Activated naive CD4-positive, alpha-beta T cell treated with anti-CD3 and anti-CD28 coated beads, Interleukin-2, amount 50 U/mL, for 72 hours (primary cell): ENCODE measurements around the gene ATF2. TPM values are rescaled to one million over a fixed set of nuclear protein-coding genes. Genes with fewer than 3 reads are reported as not detected.
A peak's percentile ranks its signal among the peaks of the same experiment; 100 is the strongest.

Source experiments
- ATAC-seq, 2 donors: fragments of 150-1000 bp; cut with Tn5 transposase; 2 replicates each; pipeline ENCODE4 v1.10.0; 2021; ENCODE audit warnings: mild to moderate bottlenecking in 2 of 2, moderate library complexity in 2 of 2
- DNase-seq, 2 donors: peaks; one replicate each; pipeline ENCODE4 v3.0.0; 2021 to 2022; ENCODE audit warnings: low spot score in 2 of 2
- H3K27ac Mint-ChIP-seq, 2 donors: one replicate each; pipeline ENCODE4 v1.8.0; 2022; ENCODE audit warnings: mild to moderate bottlenecking in 2 of 2, mixed read lengths in 2 of 2
- H3K36me3 Mint-ChIP-seq, 2 donors: one replicate each; pipeline ENCODE4 v1.8.0; 2022; ENCODE audit warnings: mixed read lengths in 2 of 2
- H3K9me3 Mint-ChIP-seq, 2 donors: one replicate each; pipeline ENCODE4 v1.8.0; 2022; ENCODE audit warnings: mixed read lengths in 2 of 2
- total RNA-seq, 2 donors: library from RNA; stranded (reverse); gene quantifications; one replicate each; pipeline ENCODE4 v1.2.3, GENCODE V29; 2022

Gene ATF2
- total RNA-seq, 2 donors from 2014 or later, result 61.3 to 77.3 TPM

GRCh38 chr2:175170659-175171304 lies 2.8 kb upstream of the ATF2 start:
- ATAC-seq (no peak), DNase-seq (no peak)
- Mint-ChIP-seq H3K27ac (no peak overlapping the region), H3K9me3 (no peaks in the 10 kb centered on the region), H3K36me3 (peaks cover 14 to 21% of the 10 kb centered on the region in 2 donors)

DNA sequence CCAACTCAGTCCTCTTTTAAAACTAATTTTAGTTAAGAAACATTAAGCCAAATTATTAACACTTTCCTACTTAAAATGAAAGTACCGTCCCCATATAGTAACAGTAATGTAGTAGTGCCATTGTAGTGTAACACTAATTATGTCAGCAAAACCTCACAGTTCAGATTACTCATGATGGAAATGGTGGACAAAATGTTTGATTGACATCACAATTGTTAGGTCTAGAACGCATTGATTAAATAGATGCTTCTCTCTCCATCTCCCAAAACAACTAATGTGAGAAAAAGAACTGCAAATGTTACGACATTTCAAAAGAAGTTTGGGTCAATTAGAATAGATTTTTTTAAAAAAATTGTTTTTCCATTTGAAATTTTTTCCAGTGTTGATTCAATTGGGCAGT lies 1.2 kb upstream of the ATF2 start:
- ATAC-seq (no peak), DNase-seq (no peak)
- H3K36me3 Mint-ChIP-seq, result peaks cover 14% of the 10 kb centered on the region in 2 donors
- H3K27ac Mint-ChIP-seq, result peak overlapping the region; percentile 95 to 100
- no peaks in the 10 kb centered on the region for H3K9me3 Mint-ChIP-seq

- Mint-ChIP-seq H3K9me3 (no peaks in the 10 kb centered on the region), H3K27ac (peak overlapping the region; percentile 95 to 100), H3K36me3 (peaks cover 14% of the 10 kb centered on the region in 2 donors)
- no peak for DNase-seq
- ATAC-seq, result no peak
These were observed 552 bp upstream of the ATF2 start for GRCh38 chr2:175168564-175168945.

DNA sequence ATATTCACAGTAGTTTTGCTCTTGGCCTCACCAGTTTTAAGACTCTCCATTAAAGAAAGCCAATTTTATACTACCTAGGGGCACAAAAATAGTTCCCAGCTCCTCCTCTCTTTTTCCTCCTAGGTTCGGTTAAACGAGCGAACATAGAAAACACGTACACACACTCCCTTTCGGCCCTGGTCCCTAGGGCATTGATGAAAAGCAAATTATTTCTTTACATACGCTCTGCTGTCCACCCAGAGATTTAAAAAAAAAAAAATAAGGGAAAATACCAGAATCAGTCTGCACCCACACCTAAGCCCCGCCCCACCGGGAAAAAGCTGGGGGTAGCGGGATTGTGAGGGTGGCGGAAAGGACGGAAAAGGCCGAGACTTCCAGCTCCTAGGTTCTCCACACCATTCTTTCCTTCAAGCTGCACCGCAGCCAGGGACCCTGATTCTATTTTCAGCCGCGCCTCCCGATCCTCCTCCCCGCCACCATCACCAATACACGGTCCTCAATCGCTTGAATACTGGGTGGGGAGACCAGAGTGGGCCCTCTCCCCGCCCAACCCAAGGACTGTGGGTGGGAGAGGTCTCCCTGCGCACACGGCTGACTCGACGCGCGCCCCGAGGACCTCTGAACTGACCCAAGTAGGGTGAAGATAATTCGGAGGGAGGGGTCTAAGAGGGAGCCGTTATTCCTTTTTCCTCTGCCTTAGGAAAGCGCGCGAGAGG lies 769 bp downstream of the ATF2 start:
- ATAC-seq (peak; percentile 5 to 14), DNase-seq (peak in 1 of 2 donors; percentile 13)
- Mint-ChIP-seq H3K36me3 (peaks cover 14 to 19% of the 10 kb centered on the region in 2 donors), H3K9me3 (no peaks in the 10 kb centered on the region), H3K27ac (peak overlapping the region; percentile 95 to 100)

- Mint-ChIP-seq H3K27ac (peak overlapping the region in 1 of 2 donors; percentile 95), H3K9me3 (no peaks in the 10 kb centered on the region), H3K36me3 (peaks cover 14 to 19% of the 10 kb centered on the region in 2 donors)
- DNase-seq, result no peak
- no peak for ATAC-seq
These were observed 1.7 kb downstream of the ATF2 start for GRCh38 chr2:175166216-175166824.

GRCh38 chr2:175164235-175164634 lies 3.8 kb downstream of the ATF2 start:
- DNase-seq, result no peak
- no peak overlapping the region for H3K27ac Mint-ChIP-seq
- H3K36me3 Mint-ChIP-seq, result peaks cover 14 to 19% of the 10 kb centered on the region in 2 donors
- H3K9me3 Mint-ChIP-seq, result no peaks in the 10 kb centered on the region
- ATAC-seq, result no peak

DNA sequence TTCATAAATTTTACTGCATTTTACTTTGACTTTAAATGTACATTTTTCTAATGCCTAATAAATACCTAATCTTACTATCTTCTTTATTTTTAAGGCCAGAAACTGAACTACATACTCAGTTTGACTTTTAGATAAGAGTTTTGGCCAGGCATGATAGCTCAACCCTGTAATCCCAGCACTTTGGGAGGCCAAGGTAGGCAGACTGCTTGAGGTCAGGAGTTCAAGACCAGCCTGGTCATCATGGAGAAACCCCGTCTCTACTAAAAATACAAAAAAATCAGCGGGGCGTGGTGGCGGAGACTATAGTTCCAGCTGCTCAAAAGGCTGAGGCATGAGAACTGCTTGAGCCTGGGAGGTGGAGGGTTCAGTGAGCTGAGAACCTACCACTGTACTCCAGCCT lies 9.1 kb downstream of the ATF2 start:
- no peaks in the 10 kb centered on the region for H3K9me3 Mint-ChIP-seq
- H3K36me3 Mint-ChIP-seq, result peaks cover 0 to 5% of the 10 kb centered on the region in 2 donors

DNA sequence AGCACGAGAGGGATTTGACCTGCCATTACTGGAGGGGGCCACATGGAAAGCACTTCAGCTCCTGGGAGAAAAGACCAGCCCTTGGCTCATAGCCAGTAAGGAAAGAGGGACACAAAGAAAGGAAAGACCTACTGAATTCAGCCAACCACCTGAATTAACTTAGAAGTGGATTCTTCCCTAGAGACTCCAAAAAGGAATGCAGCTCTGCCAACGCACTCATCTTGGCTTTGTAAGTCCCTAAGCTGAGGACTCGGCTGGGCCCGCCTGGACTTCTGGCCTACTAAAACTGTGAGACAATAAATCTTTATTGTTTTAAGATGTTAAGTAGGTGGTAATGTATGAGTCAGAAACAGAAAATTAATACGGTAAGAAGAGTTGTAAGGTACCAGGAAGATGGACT lies 11.5 kb downstream of the ATF2 start:
- H3K36me3 Mint-ChIP-seq, result no peaks in the 10 kb centered on the region
- DNase-seq (no peak), ATAC-seq (no peak)
- no peak overlapping the region for H3K27ac Mint-ChIP-seq
- H3K9me3 Mint-ChIP-seq, result no peaks in the 10 kb centered on the region

More for the DNA sequence above, 9.1 kb downstream of the ATF2 start:
- DNase-seq (no peak), ATAC-seq (no peak)
- no peak overlapping the region for H3K27ac Mint-ChIP-seq

GRCh38 chr2:175154661-175155082 lies 13.3 kb downstream of the ATF2 start:
- ATAC-seq, result peak; percentile 68 to 91
- peak overlapping the region; percentile 29 to 91 for H3K27ac Mint-ChIP-seq

DNA sequence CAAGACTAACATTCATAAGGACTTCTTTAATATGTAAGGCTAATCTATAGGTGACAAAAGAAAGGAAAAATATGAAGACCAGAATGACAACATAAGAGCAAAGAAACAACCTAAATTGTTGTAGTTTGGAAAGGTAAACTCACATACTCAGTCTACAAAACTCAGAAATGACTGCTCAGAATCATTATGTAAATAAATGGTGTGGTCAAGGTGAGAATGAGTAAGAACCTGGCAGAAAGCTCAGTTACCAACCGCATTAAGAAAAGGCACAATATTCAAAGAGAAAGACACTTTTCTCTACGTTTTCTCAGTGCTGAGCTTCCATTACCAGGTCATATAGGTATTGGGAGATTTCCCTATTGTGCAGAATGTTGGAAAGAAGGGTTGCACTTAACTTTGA lies 15.8 kb downstream of the ATF2 start:
- ATAC-seq (peak; percentile 71 to 81), DNase-seq (no peak)
- H3K9me3 Mint-ChIP-seq, result no peaks in the 10 kb centered on the region
- H3K27ac Mint-ChIP-seq, result no peak overlapping the region
- H3K36me3 Mint-ChIP-seq, result peaks cover 7 to 21% of the 10 kb centered on the region in 2 donors

More at GRCh38 chr2:175154661-175155082, 13.3 kb downstream of the ATF2 start:
- peak in 1 of 2 donors; percentile 25 for DNase-seq
- Mint-ChIP-seq H3K36me3 (peaks cover under 1 to 11% of the 10 kb centered on the region in 2 donors), H3K9me3 (no peaks in the 10 kb centered on the region)

GRCh38 chr2:175151791-175152190 lies 16.2 kb downstream of the ATF2 start:
- ATAC-seq (no peak), DNase-seq (no peak)
- H3K9me3 Mint-ChIP-seq, result no peaks in the 10 kb centered on the region
- H3K27ac Mint-ChIP-seq, result no peak overlapping the region
- H3K36me3 Mint-ChIP-seq, result peaks cover 7 to 21% of the 10 kb centered on the region in 2 donors

GRCh38 chr2:175147186-175147585 lies 20.8 kb downstream of the ATF2 start:
- Mint-ChIP-seq H3K36me3 (peaks cover 7 to 39% of the 10 kb centered on the region in 2 donors), H3K9me3 (no peaks in the 10 kb centered on the region), H3K27ac (no peak overlapping the region)
- no peak for ATAC-seq
- no peak for DNase-seq

- H3K9me3 Mint-ChIP-seq, result no peaks in the 10 kb centered on the region
- ATAC-seq (no peak), DNase-seq (no peak)
- peaks cover 0 to 18% of the 10 kb centered on the region in 2 donors for H3K36me3 Mint-ChIP-seq
- H3K27ac Mint-ChIP-seq, result no peak overlapping the region
These were observed 24.3 kb downstream of the ATF2 start for GRCh38 chr2:175143678-175144077.

- Mint-ChIP-seq H3K9me3 (no peaks in the 10 kb centered on the region), H3K36me3 (peaks cover 0 to 18% of the 10 kb centered on the region in 2 donors), H3K27ac (no peak overlapping the region)
- ATAC-seq (no peak), DNase-seq (no peak)
These were observed 24.8 kb downstream of the ATF2 start for GRCh38 chr2:175143191-175143590.

- DNase-seq, result no peak
- no peaks in the 10 kb centered on the region for H3K9me3 Mint-ChIP-seq
- no peak overlapping the region for H3K27ac Mint-ChIP-seq
- no peak for ATAC-seq
- peaks cover under 1 to 29% of the 10 kb centered on the region in 2 donors for H3K36me3 Mint-ChIP-seq
These were observed 27.7 kb downstream of the ATF2 start for GRCh38 chr2:175140332-175140731.

DNA sequence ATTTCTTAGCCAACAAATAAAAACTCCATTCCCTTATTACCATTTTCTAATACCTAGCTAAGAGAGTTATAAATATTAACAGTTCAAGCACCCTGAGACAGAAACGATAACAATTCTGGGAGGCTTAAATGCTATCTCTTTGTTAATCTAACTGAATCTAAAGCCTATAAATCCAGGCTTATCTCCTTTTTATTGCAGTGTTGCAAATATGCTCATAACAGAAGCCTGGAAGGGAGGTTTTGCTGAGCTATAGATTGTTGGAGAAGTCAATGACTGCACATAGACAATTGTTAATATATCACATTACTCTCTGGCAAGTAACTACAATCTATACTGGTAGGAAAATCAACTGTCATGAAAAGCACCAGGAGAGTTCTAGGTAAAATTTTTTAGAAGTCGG lies 30.2 kb downstream of the ATF2 start:
- DNase-seq, result no peak
- H3K36me3 Mint-ChIP-seq, result peaks cover 4 to 23% of the 10 kb centered on the region in 2 donors
- no peaks in the 10 kb centered on the region for H3K9me3 Mint-ChIP-seq
- no peak for ATAC-seq
- no peak overlapping the region for H3K27ac Mint-ChIP-seq
